CD4-positive, alpha-beta T cell treated with Interferon alpha-2 for 1 hour (primary cell): Measurements from ENCODE around the gene ABLIM1.

Source experiments
- DNase-seq, 2 donors: peaks; one replicate each; pipeline ENCODE4 v3.0.0-alpha.2; 2020 to 2022

Gene ABLIM1

DNA sequence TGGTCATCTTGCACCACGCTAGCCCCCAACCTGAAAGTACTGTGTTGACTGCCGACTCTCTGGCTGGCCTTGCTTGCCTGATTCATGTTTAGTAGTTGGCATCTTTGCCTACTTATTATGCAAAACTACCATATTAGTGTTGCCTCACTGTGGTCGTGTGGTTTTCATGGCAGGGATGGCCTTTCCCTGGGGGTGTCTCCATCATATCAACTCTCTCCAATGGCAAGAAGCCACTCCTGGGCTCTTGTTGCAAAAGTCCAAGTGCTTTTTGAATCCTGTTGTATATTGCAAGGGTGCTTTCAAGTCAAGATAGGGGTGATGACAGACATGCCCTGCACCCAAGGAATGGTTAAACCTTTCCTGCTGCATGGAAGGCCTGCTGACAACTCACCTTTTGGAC lies 39.4 kb downstream of the ABLIM1 start:
- no peak for DNase-seq

GRCh38 chr10:114616516-114616915 lies 41.6 kb downstream of the ABLIM1 start:
- no peak for DNase-seq

DNA sequence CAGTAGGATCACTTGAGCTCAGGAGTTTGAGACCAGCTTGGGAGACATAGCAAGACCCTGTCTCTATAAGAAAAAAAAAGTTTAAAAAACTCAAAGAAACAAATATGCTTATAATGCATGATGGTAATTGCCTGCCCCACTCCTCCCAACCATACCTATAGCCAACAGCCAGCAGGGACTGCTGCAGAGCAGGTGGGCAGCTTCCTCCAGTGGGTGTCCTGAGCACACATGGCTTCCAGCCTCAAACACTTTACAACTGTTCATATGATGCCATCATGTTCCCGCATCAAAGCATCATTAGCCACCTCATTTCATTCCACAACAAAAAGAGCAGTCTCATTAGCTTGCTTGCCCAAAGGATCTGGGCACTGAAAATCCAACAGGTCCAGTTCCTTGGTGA lies 42.0 kb downstream of the ABLIM1 start:
- no peak for DNase-seq

GRCh38 chr10:114615600-114616007 lies 42.5 kb downstream of the ABLIM1 start:
- DNase-seq: no peak

GRCh38 chr10:114613237-114613979 lies 44.7 kb downstream of the ABLIM1 start:
- DNase-seq: no peak

- DNase-seq: no peak
Measured at GRCh38 chr10:114611617-114612016, 46.5 kb downstream of the ABLIM1 start.

GRCh38 chr10:114609518-114610426 lies 48.3 kb downstream of the ABLIM1 start:
- no peak for DNase-seq

- DNase-seq: no peak
Measured at GRCh38 chr10:114607358-114607998, 50.6 kb downstream of the ABLIM1 start.

DNA sequence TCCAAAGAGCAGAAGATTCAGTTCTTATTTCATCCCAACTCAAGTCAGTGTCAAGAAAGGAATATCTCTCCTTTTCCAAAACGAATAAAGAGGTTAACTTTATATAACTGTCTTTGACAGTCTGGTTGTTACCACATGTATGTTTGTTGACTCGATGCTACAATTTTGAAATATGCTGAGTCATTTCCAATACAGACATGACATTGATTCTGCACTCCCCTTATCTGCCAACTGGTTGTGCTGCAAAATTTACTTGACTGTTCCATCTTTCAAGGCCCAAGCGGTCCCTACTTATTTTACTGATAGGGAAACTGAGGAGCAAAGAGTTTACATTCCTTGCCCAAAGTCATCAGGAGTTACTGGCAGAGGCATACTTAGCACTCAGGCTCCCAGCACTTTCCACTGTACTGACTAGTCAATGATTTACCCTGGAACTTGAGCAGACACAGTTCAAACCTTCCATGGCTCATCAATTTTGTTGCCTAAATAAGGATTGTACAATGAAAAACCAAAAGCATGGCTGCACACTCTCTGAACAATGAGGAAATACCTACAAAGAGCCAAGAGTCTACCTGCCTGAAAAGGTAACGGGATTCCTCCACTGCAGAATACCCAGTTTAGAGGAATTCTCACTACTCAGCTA lies 52.8 kb downstream of the ABLIM1 start:
- DNase-seq: no peak

- DNase-seq: no peak
Measured at GRCh38 chr10:114604357-114605130, 53.5 kb downstream of the ABLIM1 start.

GRCh38 chr10:114603948-114604347 lies 54.1 kb downstream of the ABLIM1 start:
- DNase-seq: no peak

DNA sequence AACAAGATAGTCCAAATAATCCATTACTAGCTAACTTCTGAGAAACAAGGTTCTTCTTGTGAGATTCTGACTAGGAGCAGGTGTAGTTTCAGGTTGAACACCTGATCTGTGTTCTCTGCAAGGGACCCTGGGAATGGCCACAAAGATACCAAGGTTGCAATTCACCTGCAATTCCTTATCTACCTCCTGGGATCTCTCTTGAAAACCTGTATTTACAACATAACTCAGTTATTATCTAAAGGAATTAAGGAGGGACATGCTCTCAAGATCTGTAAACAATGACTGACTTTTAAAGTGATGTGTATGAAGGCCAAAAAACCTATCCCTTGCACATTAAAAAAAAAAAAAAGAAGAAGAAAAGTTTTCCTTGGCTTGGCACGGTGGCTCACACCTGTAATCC lies 54.8 kb downstream of the ABLIM1 start:
- DNase-seq: no peak

DNA sequence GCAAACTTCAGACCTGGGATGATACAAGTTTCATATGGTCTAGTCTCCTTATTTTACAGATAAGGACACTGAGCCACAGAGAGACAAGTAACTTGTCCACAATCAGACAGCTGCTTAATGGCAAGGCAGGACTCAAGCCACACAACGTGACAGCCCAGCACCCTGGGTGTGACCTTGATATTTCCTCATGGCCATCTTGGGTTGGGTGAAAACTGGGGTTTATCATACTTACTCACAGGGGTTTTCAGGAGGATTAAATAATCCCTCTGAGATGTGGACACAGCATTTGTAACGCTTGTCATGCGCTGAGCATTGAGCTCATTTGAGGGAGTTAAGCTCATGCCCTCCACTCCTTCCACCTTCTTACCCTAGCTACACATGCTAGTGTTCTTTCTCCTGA lies 58.0 kb downstream of the ABLIM1 start:
- no peak for DNase-seq

GRCh38 chr10:114596793-114597192 lies 61.3 kb downstream of the ABLIM1 start:
- no peak for DNase-seq

DNA sequence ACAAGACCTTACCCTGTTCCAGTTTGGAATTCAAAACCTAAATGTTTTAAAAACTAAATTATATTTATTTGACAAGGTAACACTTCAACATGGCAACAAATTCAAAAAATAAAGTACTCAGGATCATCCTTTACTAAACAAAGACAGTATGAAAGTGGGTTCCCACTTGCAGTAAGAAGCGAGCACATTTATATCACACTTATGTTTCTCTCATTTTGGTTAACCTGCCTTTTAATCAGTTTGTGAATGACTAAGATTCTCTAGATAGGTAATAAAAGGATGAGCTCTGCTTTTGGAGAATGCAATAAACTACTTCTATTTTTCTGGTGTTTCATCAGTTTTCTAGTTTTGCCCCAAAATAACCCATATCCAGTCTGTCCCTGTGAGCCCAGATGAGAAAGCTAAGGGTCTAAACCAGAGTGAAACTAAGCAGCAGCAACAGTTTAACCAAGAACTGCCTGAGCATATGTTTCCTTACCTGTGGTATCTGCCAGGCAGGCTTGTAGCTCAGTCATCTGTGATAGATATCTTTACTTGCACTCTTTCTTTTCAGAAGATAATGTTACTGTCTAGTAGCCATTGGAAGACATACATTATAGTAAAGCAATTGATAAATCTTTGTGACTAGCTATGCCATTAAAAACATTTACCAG lies 64.1 kb downstream of the ABLIM1 start:
- no peak for DNase-seq

DNA sequence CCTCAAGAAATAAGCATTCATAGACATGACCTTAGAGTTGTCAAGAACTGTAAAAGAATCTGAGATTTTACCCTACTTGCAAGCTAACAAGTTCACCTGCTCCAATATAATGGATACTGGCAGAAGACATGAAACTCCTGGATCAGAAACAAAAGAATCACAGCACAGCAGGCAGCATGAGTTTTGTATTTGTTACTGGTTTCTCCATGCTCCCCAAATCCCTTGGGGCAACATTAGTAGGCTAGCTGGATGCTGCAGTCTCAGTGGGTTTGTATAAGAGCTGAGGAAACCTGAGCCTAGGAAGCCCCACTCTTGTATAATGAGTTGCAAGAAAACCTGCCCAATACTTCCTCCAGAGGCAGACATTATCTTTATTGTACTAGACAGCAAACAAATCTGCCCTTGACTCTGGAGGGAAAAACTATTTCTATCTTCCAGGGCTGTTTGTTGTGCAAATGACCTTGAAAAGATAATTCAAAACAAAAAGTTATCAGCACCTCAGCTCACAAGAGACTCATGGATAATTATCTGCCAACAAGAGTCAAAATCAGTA lies 64.8 kb downstream of the ABLIM1 start:
- no peak for DNase-seq

GRCh38 chr10:114590993-114591392 lies 67.1 kb downstream of the ABLIM1 start:
- no peak for DNase-seq

DNA sequence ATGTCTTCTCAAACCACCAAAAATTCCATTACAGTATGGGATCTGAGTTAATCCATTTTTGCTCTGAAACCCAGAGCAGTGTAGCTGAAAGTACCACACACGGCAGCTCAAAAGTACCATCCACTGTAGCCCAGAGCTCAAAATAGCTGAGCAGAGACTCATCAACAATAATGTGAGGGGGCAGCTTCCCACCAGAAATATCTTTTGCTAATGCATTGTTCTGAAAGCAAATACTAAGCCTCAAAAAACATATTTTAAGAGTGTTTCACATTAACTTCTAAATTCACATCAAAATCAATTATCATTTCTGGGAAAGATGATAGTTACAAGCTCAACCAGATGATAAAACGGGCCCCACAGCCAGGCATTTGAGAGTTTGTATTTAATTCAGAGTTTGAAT lies 73.7 kb downstream of the ABLIM1 start:
- no peak for DNase-seq

DNA sequence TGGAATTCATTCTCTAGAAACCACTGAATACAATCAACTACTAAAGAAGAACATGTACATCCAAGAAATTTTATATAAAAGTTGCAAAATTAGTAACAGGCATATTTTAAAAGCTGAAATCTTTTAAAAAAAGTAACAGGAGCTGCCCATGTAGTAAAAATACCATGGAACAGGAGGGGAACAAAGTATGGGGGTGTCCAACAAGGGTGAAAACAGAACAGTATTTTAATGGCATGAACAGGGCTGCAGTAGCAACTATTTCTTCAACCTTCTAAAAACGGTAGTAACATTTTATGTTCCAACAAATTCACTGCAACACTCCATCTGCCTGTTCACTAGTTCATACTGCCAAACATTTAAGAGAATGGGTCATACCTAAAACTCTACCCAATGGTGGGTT lies 77.0 kb downstream of the ABLIM1 start:
- DNase-seq: no peak

DNA sequence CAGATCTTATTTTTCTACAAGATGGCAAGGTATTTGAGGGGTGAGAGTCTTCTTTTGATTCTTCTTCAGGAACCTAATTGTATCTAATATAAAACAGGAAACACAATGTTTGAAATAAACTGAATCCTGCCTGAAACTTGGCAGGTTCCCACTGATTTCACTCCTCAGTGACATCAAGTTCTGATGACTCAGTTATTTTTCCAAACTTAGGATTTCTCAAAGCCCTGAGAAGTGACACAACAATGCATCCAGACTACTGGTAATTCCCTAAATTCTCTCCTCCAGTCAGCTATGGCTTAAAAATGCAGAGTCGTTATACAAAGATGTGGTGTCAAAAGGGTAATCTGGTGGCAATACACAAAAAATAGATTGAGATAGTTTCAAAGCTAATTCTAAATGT lies 80.9 kb downstream of the ABLIM1 start:
- no peak for DNase-seq

DNA sequence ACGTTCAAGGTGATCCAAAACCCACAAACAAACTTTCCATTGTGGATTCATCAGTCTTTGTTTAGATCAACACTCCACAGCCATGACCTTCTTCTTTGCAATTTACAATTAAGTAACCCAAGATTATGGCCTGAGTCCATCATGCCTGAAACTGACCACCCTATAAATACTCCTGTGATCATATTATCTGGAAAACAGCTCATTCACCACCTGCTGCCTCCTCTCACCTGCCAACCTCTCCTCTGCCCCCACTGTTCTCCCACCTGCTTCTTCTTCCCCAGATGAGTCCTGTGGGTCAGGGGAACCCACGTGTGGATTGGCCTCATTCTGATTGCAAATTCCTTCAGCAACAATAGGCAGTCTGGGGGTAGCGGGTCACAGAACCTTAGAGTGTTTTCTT lies 81.4 kb downstream of the ABLIM1 start:
- DNase-seq: no peak

GRCh38 chr10:114576132-114576487 lies 82.0 kb downstream of the ABLIM1 start:
- no peak for DNase-seq
